Prostate gland (tissue), 2 donors: Measurements from ENCODE around the gene MAP1B.

ENCODE experiments used
- POLR2A ChIP-seq: fragments of 450-650 bp; IDR thresholded peaks from one replicate; pipeline ENCODE4 v1.6.1; 2016; ENCODE audit warnings: antibody characterized with exemption, mild to moderate bottlenecking
- POLR2AphosphoS5 ChIP-seq: sonication (generic); formaldehyde crosslinking; IDR thresholded peaks from one replicate; pipeline ENCODE4 v1.6.1; 2017; ENCODE audit warnings: antibody characterized with exemption
- TF ChIP-seq, protein P1 (sequence below), 4 experiments: fragments of 200-600 bp in 2 of 4; fragments of 450-650 bp in 2 of 4; sonication (generic) in 2 of 4; IDR thresholded peaks; 1 replicate in 3 of 4; 2 replicates in 1 of 4; pipeline ENCODE4 v1.5.1; 2016 to 2019; ENCODE audit warnings: antibody characterized with exemption in 4 of 4, mild to moderate bottlenecking in 2 of 4, moderate library complexity in 2 of 4

DNA sequence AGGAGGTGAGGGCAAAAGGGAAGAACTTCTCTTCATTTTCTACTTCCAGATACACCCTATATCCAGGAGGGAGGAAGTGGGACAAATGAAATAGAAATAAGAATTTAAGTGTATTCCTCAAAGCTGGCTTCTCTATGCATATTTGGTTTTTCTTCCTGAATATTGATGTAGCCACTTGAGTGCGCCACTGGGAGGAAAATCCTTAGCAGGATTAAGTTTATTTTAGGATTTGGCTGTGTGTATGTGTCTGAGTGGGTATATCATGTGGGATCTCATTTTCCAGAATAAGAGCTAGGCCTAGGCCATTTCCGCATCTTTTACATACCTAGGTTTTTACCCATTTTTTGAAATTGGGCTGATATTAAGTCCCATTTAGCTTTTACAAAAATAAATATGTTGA lies 42.5 kb downstream of the MAP1B start:
- TF ChIP-seq, protein P1, sequence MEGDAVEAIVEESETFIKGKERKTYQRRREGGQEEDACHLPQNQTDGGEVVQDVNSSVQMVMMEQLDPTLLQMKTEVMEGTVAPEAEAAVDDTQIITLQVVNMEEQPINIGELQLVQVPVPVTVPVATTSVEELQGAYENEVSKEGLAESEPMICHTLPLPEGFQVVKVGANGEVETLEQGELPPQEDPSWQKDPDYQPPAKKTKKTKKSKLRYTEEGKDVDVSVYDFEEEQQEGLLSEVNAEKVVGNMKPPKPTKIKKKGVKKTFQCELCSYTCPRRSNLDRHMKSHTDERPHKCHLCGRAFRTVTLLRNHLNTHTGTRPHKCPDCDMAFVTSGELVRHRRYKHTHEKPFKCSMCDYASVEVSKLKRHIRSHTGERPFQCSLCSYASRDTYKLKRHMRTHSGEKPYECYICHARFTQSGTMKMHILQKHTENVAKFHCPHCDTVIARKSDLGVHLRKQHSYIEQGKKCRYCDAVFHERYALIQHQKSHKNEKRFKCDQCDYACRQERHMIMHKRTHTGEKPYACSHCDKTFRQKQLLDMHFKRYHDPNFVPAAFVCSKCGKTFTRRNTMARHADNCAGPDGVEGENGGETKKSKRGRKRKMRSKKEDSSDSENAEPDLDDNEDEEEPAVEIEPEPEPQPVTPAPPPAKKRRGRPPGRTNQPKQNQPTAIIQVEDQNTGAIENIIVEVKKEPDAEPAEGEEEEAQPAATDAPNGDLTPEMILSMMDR (IDR thresholded peaks at IDR 0.05) = peak in 1 of 4 experiments; percentile 13
- TF ChIP-seq POLR2AphosphoS5 = no peak
- no peak for TF ChIP-seq POLR2A
